ENCODE results near the gene BHLHE23.
"Not testable (repeated sequence)": the region's sequence is repeated elsewhere in the genome, so short reads cannot be mapped to it uniquely, and the experiment has no call there.

Gene BHLHE23

DNA sequence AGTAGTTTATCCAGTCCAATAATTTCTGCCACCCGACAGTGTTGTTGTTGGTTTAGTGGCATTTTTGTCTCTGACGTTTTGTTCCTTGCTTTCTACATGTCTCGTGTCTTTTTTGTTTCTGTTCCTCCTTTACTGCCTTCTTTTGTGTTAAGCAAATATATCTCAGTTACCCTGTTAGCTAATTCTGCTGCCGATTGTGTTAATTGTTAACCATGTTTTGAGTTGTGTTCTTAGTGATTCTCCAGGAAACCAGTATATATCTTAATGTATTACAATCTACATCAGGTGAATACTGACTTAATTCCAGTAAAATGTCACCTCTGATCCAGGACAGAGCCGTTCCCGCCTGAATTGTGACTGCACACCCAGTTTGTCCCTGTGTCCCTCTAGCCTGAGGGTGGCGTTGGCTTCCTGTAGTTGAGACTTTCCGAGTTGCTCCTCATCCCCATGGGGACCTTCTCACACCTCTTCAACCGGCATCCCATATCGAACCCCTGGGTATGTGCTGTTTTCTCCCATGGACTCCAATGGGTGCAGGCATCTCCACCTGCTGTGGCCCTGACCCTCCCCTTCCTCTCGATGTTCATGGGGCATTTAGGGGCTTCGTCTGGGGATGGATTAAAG lies 35.8 kb upstream of the BHLHE23 start:
- no peak for DNase-seq

DNA sequence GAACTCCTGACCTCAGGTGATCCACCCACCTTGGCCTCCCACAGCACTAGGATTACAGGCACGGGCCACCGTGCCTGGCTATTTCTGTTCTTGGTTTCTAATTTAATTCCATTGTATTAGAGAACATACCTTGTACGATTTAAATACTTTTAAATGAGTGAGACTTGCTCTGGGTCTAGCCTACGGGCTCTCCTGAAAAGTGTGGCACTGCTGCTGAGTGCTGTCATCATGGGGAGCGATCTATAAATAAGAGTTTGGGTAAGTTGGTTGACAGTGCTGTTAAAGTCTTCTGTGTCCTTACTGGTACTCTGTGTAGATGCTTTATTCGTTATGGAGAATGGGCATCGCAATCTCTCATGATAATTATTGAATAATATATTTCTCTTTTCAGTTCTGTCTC lies 35.0 kb upstream of the BHLHE23 start:
- DNase-seq = no peak

DNA sequence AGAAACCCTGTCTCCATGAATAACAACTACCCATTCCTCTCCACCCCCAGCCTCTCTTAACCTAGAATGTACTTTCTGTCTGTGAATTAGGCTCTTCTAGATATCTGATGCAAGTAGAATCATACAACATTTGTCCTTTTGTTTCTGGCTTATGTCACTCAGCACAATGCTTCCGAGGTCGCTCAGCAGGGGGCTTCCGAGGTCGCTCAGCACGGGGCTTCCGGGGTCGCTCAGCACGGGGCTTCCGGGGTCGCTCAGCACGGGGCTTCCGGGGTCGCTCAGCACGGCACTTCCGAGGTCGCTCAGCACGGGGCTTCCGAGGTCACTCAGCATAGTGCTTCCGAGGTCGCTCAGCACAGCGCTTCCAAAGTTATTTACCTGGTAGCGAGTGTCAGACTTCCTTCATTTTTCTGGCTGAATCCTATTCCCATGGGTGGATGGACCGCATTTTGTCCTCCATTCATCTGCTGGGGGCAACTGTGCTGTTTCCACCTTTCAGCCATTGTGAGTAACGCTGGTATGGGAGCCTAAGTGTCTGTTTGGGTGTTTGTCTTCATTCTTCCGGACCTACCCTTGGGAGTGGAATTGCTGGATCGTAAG lies 31.0 kb upstream of the BHLHE23 start:
- no peak for DNase-seq

DNA sequence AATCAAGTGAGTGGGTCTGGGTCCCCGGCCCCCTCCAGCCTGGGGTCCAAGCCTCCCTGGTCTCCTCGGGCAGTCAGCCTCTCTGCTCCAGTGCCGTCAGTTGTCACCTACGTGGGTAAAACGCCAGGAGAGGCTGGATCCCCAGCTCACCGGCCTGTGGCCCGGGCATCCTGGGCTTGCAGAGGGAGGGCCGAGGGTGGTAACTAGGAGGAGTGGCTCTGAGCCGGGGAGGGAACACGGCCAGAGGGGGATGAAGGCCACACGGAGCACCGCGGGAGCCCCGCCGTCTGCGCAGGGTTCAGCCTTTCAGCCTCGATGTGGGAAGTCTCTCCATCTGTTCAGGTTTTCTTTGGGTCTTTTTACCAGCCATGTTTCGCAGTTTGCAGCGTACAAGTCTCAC lies 29.5 kb upstream of the BHLHE23 start:
- no peak for DNase-seq

DNA sequence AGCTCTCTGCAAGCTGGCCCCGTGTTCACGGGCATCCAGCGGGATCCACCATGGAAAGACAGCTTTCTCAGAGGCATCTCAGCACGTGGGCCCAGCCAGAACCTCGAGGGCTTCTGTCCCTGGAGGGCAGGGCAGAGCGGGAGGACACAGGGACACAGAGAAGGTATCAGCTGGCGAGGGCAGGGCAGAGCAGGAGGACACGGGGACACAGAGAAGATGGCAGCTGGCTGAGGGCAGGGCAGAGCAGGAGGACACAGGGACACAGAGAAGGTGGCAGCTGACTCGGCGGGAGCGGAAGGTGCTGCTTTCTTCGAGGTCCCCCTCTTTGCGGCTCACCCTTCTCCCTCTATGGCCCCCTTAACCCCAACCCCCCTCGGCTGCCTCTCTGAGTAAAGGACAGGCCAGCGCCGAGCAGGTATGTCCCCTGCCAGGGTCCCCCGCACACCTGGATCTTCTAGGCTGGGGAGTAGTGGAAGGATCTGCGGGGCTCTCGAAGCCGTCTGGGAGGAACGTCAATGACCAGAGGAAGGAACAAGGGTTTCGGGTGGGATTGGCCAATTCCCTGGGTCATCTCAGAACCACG lies 28.9 kb upstream of the BHLHE23 start:
- no peak for DNase-seq

DNA sequence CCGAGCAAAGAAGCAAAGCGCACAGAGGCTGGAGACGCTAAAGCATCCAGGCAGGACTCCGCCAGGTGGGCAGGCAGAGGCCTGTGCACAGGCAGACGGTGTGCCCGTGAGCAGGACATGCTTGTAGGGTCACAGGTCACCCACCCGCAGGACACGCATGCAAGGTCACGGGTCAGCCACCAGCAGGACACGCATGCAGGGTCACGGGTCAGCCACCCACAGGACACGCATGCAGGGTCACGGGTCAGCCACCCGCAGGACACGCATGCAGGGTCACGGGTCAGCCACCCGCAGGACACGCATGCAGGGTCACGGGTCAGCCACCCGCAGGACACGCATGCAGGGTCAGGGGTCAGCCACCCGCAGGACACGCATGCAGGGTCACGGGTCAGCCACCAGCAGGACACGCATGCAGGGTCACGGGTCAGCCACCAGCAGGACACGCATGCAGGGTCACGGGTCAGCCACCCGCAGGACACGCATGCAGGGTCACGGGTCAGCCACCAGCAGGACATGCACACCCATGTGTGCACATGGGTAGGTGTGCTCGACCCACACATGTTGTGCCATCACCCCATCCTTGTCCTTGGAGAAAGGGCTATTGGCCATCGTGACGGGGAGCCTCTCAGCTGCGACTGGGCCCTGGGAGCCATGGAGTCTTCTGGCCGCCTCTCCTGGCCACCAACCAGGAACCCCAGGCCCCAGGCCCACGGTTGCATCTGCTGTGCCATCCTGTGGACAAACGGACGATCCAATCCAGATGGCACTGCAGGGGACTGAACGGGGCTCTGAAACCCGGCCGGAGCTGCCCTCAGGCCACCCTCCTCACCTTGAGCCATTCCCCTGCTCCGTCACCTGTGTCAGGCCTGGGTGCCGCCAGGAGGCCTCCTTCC lies 28.2 kb upstream of the BHLHE23 start:
- DNase-seq = not testable (repeated sequence)

DNA sequence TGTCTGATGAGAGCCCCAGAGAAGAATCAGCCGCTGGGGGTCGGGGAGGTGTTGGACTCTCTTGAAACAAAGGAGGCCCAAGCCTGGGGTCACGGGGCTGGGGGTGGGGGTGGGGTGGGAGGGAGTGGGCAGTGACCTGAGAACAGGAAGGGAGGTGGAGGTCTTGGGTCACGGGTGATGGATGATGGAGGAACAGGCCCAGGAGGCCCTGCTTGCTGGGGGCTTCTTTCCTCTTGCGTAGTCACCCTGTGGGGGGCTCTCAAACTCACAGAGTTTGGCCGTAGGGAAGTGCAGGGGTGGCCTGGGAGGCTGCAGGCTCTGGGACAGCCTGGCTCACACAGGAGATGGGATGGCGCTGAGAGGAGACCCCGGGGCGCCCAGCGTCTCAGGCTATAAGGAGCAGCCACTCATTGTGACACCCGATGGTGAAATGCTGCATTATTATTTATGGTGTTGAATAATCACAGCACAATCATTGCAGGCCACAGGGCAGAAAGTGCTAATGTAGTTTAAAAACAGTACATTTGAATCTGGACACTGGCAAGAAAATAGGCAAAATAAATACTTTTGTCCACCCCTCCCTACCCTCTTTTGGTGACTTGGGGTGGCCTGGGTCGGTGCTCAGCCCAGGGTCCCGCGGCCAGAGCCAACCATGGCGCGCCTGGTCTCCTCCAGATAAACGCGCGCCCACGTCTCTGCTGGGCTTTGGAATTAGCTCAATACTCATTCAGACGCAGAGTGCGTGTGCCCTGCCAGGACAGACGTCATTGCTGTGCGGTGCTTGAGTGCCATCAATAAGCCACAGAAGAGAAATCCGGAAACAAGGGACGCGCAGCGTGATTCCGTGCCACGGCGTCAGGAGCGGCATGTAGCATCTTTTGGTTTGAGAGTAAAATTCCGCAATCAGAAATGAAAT lies 27.3 kb upstream of the BHLHE23 start:
- no peak for DNase-seq

DNA sequence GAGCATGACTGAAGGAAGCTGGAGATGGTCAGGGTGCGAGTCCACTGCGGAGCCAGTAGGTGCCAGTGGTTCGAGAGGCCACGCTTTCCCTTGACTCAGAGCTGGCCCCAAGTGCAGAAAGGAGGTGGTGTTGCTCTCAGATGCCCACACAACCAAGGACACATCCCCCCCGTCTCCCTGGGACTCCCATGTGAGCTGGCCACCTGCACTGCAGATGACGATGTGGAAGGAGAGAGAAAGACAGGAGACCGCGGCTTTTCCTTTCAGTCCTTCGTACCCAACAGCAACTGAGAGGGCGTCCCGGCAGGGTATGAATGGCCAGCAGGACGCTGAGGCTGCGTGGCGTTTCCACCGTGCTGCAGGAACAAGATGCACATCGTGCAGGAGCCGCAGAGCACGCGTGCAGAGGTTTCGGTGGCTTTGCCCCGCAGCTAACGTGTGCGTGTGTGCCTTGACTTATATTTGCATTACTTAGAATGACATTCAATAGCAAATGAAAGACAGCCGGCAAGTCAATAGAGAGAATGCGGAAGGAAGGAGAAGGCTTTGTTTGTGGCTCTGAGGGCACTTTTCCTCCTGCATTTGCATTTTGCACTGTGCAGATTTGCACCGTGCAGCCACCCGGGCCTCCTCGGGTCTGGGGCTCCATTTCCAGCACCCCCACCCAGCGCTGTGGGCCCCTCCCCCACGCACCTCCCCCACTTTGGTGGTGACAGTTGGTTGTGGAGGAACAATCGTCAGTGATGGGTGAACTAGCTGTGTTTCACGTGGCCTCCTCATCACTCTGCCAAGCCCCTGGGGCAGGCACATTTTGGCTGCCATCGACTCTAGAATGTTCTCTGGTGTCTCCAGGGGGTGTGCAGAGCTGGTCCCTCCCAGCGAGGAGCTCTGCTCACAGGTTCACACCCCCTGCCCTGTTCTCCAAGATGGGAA lies 26.4 kb upstream of the BHLHE23 start:
- DNase-seq = no peak

DNA sequence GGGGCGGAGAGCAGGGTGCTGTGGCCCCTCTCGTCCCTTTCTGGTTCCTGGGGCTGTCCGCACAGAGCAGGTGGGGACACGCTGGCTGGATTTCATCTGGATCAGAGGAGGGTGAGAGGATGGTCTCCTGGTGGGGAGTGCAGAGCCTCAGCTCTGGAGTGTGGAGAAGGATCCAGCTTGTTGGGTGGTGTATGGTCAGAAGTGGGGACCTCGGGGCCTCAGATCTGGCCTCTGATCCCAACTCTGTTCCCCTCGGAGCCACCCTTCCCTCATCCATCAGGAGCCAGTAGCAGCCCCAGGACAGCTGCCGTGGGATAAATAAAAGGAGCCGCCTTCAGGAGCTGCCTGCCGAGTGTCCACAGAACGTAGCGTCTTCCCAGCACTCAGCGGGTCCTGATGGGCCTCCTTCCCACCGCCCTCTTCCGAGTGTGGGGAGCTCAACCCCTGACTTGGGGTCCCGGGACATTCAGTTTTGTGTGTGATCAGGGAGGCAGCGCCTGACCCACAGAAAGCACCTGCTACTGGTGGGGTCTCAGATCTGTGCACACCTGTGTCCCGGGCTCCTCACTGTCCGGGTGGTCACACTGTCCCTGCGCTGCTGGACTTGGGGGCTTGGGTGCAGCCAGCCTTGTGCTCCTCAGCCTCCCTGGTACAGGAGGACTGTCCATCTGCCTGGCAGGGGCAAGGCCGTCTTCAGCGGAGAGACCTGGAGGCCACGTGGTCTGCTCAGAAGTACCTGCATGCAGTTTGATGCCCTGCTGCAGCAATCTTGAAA lies 25.4 kb upstream of the BHLHE23 start:
- DNase-seq = no peak

DNA sequence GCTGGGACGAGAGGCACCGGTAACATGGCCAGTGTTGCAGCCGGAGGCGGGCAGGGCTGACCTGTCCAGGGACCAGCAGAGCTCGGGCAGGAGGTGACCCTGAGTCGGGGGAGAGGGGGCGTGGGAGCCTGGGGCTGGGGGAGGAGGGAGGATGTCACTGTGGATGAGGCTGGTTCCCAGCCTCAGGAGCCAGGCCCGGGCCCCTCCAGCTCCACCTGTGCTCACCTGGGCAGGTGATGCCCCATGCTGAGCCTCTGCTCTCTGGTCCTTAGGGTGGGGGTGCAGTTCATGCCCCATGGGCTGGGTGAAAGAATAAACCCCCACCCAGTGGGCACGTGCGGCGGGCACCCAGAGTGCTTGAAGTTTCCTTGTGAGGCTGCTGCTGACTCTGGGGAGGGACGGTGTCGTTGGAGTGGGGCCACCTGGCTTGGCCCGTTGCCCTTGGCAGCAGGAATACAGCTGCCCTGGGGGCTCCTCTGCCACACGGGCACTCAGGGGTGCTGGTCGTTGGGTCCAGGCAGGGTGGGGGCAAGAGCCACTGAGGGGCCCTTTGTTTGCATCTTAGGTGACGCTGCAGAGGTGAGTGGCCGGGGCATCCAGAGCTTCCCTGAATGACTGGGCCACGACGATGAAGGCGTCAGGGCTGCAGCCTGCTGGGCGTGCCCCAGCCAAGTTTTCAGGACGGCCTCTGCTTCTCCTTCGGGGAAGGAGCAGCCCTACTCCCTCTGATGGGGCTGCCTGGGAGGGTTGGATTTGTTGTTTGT lies 24.7 kb upstream of the BHLHE23 start:
- DNase-seq = no peak

DNA sequence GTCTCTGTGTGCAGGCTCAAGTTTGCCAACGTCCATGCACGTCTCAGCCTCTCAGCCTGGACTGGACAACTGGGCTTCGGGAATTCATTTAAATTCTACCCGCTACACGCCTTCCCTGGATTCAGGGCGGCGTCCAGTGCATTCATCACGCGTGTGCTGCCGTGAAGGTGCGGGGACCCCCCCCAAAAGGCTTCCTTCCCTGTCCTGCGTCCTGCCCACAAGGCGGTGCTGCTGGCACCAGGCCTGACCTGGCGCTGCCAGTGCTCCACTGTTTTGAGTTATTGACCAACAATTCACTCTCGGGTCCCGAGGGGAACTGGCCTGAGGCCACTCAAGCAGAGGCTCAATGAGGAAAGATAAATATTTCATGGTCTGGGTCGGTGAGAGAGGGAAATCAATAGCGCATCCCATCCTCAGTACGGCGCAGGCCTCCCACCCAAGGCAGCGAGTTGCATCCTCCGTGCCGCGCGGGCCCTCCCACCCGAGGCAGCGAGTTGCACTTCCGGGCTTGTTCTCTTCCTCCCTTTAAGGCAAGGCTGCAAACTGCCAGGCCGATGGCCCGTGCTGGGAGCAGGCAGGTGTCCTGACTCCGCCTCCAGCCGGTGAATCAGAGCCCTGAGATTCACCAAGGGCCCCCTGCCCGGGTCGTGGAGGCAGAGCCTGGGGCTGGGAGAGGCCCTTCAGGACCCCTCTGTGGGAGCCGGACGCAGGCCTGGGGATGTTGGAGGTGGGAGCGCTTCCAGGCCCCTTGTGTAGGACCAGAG lies 22.8 kb upstream of the BHLHE23 start:
- no peak for DNase-seq

DNA sequence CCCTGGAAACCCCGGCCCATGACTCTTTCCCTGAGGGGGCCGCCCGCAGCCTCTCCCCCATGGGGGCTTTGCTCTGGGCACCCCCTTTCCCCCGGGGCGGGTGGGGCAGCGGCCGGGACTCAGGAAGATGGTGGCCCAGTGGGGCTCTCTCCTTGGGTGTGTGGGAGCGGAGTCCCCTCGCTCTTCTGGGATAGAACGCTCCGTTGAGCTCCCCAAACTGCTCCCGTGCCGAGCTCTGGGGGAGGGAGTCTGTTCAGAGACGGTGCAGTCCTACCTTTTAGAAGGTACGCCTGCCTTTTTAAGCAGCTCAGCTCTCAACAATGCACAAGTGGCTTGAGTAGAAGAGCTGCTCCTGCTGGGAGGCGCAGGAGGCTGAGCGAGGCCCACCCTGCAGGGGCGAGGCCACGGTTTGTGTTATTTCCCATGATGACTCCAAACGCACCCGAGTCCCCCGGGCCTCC lies 21.7 kb upstream of the BHLHE23 start:
- no peak for DNase-seq

DNA sequence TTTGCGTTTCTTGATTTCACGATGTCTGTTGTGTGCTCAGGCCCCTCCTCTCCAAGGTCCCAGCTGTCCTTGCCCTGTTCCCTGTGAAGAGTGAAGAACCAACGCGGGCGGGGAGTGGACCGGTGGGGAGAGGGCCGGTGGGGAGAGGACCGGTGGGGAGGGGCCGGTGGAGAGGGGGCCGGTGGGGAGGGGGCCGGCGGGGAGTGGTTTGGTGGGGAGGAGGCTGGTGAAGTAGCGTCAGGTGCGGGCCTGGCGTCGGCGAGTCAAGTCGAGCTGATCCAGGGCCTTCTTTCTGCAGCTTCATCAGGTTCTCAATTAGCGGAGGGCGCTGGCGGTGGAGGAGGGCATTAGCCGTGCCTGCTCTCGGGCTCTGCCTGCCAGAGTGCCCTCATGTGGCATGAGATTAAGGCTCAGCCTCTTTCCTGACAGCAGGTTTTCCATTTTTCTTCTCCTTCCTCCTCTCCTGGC lies 21.2 kb upstream of the BHLHE23 start:
- DNase-seq = no peak

DNA sequence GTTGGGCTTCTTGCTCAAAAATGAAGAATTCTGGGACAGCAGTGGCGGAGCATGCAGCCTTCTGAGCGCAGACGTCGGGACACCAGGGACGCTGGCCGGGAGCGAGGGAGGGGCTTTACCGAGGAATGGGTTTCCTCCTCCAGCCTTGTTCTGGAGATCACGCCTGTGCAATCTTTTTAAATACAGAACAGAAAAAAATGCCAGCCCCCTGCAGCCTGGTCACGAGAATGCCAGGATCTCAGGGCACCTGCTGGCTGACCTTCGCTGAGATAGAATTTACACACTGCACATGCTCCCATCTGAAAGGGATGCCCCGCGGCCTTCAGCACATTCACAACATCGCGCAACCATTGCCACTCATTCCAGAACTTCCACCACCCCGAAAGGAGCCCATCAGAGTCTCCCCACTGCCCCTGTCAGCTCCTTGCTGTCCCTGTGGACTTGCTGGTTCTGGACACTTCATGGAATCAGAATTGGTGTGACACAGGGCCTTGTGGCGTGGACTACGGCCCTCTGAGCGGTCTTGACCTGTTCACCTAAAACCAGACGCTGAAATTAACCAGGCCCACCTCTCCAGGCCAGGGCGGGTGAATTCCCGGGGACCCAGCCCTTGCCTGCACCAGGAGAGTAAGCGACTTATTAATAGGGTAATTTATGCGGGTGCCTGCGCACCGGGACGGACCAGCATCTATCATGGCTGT lies 20.6 kb upstream of the BHLHE23 start:
- DNase-seq = no peak

DNA sequence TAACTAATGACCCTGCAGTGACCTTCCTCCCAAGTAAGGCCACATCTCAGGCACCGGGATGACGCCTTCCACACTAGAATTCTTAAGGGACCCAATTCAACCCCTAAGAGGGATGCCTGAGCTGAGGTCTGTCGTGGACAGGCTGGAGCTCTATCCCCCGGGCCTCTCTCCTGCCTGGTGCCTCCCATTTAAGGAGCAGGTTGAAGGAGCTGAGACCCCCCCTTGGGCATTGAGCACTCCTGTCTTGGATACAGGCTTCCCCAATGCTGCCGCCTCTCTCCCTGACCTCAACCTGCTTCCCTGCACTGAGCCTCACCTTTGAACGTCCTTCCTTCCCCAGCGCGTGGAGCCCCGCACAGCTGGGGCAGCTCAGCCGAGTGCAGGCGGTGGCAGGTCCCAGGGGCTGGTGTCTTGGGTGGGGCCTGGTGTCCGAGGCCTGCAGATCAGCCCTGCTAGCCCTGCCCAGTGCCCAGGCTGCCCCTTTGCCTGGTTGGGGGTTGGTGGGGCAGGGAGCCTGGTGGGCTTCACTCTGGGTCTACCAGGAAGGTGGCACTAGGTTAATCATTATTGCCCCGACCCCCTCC lies 19.9 kb upstream of the BHLHE23 start:
- no peak for DNase-seq

DNA sequence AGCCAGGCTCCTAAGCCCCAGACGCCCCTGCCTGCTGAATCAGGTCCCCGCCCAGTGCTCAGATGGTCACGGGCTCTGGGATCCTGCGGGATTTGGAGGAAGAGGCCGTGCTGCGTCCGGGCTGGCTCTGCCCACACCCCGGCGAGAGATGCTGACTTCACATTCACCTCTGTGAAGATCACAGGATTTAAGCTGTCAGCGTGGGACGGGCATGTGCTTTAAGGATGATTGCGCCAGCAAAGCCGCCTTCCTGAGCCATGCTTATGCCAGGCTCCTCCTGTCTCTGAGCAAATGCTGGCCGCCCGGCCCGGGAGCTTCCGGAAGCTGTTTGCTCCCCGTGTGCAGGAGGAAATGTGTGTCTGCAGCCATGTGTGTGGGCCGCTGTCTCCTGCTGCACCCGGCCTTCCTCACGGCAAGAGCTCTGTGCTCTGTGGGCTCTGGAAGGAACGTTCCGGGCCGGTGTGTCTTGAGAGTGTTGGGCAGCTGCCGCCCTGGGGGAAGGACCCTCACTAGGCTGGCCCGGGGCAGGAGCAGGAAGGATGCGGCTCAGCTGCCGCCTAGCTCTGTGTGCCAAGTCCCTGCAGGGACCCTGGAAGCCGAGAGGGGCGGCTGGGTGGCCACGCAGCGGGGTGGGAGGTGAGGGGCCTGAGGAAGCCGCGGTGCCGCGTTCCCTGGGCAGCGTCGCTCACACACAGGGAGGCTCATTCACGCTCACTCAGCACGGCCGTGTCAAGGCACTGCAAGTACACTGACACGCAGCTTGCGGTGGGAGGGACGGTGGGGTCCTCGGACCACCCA lies 19.0 kb upstream of the BHLHE23 start:
- DNase-seq = no peak

Measured in amniotic stem cell (primary cell).